ENCODE results near the gene MEX3D. TPM values are rescaled to one million over a fixed set of nuclear protein-coding genes. Genes with fewer than 3 reads are reported as not detected.

Gene MEX3D
- total RNA-seq, 4 donors from 2014 or later: 2.4 to 7.9 (median 5.3) TPM

DNA sequence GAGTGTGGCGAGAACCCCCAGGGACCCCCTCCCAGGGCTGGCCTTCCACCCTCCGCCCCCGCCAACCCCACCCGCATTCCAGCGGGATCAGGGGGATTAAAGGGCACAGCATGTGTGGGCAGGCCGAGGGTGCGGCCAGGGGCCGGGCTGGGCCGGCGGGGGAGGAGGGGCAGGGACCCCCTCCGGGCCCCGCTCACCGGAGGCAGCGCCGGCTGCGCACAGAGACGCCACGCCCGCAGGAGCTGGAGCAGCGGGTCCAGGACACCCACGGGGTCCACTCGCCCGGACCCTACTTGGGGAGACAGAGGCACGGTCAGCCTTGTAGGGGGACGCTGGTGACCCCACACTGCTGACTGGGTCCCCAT lies 57.7 kb downstream of the MEX3D start:
- in situ Hi-C loops (cut with MboI; ENCODE audit: low sequenced_read_pairs in 4 of 4) (no loop called here), intact Hi-C loops (cut with DNase I; ENCODE audit: low total_unique reads) (loop anchor here (5.0 kb wide), 2 partner anchors 142 to 233 kb away; partner anchors contain the start of genes FAM174C and TCF3)
- no peak for DNase-seq
- Histone ChIP-seq H3K4me1 (peaks cover 7 to 36% of the 10 kb centered on the region in 2 donors), H3K27me3 (no peaks in the 10 kb centered on the region), H3K27ac (peak overlapping the region in 2 of 4 donors; percentile 39 to 90), H3K9me3 (no peaks in the 10 kb centered on the region), H3K4me3 (no peak overlapping the region), H3K36me3 (no peaks in the 10 kb centered on the region)
- TF ChIP-seq, protein P1, sequence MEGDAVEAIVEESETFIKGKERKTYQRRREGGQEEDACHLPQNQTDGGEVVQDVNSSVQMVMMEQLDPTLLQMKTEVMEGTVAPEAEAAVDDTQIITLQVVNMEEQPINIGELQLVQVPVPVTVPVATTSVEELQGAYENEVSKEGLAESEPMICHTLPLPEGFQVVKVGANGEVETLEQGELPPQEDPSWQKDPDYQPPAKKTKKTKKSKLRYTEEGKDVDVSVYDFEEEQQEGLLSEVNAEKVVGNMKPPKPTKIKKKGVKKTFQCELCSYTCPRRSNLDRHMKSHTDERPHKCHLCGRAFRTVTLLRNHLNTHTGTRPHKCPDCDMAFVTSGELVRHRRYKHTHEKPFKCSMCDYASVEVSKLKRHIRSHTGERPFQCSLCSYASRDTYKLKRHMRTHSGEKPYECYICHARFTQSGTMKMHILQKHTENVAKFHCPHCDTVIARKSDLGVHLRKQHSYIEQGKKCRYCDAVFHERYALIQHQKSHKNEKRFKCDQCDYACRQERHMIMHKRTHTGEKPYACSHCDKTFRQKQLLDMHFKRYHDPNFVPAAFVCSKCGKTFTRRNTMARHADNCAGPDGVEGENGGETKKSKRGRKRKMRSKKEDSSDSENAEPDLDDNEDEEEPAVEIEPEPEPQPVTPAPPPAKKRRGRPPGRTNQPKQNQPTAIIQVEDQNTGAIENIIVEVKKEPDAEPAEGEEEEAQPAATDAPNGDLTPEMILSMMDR (IDR thresholded peaks at IDR 0.05 in 4 of 5, conservative IDR thresholded peaks at IDR 0.05 in 1 of 5): no peak
- TF ChIP-seq POLR2A (IDR thresholded peaks at IDR 0.05): no peak
- ATAC-seq: no peak

DNA sequence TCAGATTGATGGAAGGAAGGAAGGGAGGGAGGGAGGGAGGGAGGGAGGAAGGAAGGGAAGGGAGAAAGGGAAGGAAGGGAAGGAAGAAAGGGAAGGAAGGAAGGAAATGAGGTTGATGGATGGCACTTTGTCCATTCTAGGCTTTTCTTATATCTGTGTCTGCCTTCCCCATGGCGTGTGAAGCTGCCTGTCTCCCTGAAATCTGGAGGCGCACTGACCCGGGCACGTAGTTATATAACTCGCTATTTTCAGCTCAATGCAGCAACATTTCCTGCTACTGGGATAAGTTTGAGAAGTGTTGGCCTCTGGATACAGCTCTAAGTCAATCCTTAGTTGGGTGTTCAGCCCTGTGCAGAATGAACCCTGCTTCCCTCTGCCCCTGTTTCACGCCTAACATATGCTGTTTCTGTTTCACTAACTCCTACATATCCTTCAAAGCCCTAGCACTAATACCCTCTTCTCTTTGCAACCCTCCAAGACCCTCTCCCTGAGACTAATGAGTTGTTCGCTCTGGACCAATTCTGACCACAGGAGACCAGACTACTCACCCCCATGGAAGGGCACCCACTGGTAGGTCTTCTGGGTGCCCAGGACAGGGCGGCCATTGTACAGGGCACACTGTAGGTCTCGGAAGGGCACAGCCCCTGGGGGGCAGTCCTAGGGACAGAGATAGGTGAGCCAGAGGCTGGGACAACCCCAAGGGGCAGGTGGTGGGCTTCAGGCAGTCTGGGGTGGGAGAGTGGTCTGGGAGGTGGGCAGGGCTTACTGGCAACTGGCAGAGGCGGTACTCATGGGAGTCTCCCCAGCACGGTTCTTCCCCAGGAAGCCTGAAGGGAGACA lies 58.3 kb downstream of the MEX3D start:
- no peaks in the 10 kb centered on the region for H3K27me3 ChIP-seq
- DNase-seq (no peak), ATAC-seq (no peak)
- in situ Hi-C loops (cut with MboI; ENCODE audit: low sequenced_read_pairs in 4 of 4): no loop called here
- intact Hi-C loops (cut with DNase I; ENCODE audit: low total_unique reads): loop anchor here (2.0 to 5.0 kb wide), 3 partner anchors 19 to 233 kb away; partner anchors contain the start of genes FAM174C, PCSK4, REEP6 and TCF3
- peaks cover 7 to 35% of the 10 kb centered on the region in 2 donors for H3K4me1 ChIP-seq
- H3K27ac ChIP-seq: peak overlapping the region in 2 of 4 donors; percentile 39 to 90
- H3K4me3 ChIP-seq: no peak overlapping the region
- H3K36me3 ChIP-seq: no peaks in the 10 kb centered on the region
- no peaks in the 10 kb centered on the region for H3K9me3 ChIP-seq
- no peak for TF ChIP-seq POLR2A (IDR thresholded peaks at IDR 0.05)
- TF ChIP-seq, protein P1 (IDR thresholded peaks at IDR 0.05 in 4 of 5, conservative IDR thresholded peaks at IDR 0.05 in 1 of 5): no peak

DNA sequence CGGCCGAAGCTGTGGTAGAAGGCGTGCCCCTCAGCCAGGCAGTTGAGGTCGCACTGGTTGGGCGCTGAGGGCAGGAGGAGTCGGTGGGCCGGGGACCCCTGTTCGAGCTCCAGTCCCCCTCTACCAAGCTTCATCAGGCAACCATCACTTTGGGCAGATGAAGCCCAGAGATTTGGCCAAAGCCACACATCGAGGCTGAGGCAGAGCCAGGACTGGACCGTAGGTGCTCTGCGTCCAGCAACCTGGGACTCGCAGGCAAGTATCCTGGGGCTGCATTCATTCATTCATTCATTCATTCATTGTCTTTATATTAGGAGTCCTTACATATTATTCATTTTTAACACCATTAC lies 59.6 kb downstream of the MEX3D start:
- Histone ChIP-seq H3K9me3 (no peaks in the 10 kb centered on the region), H3K27me3 (no peaks in the 10 kb centered on the region), H3K36me3 (no peaks in the 10 kb centered on the region), H3K4me1 (peaks cover 4 to 24% of the 10 kb centered on the region in 2 donors), H3K27ac (peak overlapping the region; percentile 82 to 99 (median 92)), H3K4me3 (peak overlapping the region; percentile 42 to 68 (median 59))
- DNase-seq (no peak), ATAC-seq (no peak)
- in situ Hi-C loops (cut with MboI; ENCODE audit: low sequenced_read_pairs in 4 of 4): no loop called here
- TF ChIP-seq POLR2A (IDR thresholded peaks at IDR 0.05): no peak
- TF ChIP-seq, protein P1 (IDR thresholded peaks at IDR 0.05 in 4 of 5, conservative IDR thresholded peaks at IDR 0.05 in 1 of 5): no peak
- intact Hi-C loops (cut with DNase I; ENCODE audit: low total_unique reads): loop anchor here (2.0 kb wide), 1 partner anchor 18 kb away; the partner anchor contains the start of genes PCSK4 and REEP6

DNA sequence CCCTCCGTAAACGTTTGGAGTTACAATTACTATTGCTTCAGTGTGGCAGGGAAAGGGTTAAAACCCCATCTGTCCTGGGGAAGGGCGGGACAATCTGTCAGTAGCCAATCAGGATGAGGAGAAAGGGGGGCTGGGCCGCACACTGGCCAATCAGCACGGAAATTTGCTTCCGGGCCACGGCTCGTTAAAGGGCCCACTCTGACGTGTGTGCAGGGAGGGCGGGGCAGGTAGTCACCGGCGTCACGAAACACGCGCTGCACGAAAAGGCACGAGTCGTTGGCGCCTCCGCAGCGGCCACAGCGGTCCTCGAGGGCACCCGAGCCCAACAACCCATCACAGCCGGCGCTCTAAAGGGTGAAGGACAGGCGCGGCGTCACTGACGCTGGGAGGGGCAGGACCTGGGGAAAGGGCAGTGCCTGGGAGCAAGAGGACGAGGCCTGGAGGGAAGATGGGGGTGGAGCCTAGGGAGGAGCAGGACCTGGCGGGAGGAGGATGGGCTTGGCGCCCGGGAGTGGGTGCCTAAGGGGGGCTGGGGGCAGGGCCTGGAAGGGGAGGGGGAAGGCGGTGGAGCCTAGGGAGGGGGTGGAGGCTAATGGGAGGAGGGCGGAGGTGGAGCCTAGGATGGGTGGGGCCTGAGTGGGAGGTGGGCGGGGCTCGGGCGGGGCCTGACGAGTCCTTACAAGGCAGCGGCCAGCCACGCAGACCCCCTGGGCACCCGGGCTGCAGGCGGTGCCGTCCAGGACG lies 60.2 kb downstream of the MEX3D start:
- H3K9me3 ChIP-seq: no peaks in the 10 kb centered on the region
- DNase-seq: peak; percentile 91 to 95
- in situ Hi-C loops (cut with MboI; ENCODE audit: low sequenced_read_pairs in 4 of 4): no loop called here
- H3K27me3 ChIP-seq: peaks cover 0 to 4% (median 2%) of the 10 kb centered on the region in 3 donors
- peak; percentile 95 to 96 for ATAC-seq
- H3K36me3 ChIP-seq: no peaks in the 10 kb centered on the region
- peaks cover 4 to 27% of the 10 kb centered on the region in 2 donors for H3K4me1 ChIP-seq
- peak; percentile 45 to 47 for TF ChIP-seq POLR2A (IDR thresholded peaks at IDR 0.05)
- TF ChIP-seq, protein P1 (IDR thresholded peaks at IDR 0.05 in 4 of 5, conservative IDR thresholded peaks at IDR 0.05 in 1 of 5): peak in 1 of 5 experiments; percentile 23
- peak overlapping the region; percentile 42 to 68 (median 59) for H3K4me3 ChIP-seq
- peak overlapping the region; percentile 82 to 99 (median 92) for H3K27ac ChIP-seq
- intact Hi-C loops (cut with DNase I; ENCODE audit: low total_unique reads): loop anchor here (1.0 to 2.0 kb wide), 2 partner anchors 17 to 29 kb away; partner anchors contain the start of genes C19orf25, PCSK4 and REEP6
